SJSA1 (cell line): ENCODE measurements around the gene TEAD3. TPM values are rescaled to one million over a fixed set of nuclear protein-coding genes. Genes with fewer than 3 reads are reported as not detected.
A peak's percentile ranks its signal among the peaks of the same experiment; 100 is the strongest.

Source experiments
- DNase-seq, 2 experiments: peaks; one replicate each; pipeline ENCODE4 v3.0.0-alpha.2; 2015 to 2020; ENCODE audit warnings: low spot score in 2 of 2, low read depth in 1 of 2
- H3K27ac ChIP-seq: fragments of 250-450 bp; sonication (Bioruptor Pico); 2 replicates; pipeline ENCODE4 v1.5.1; 2020; ENCODE audit warnings: mild to moderate bottlenecking, moderate library complexity
- H3K27me3 ChIP-seq: fragments of 250-450 bp; sonication (Bioruptor Pico); replicated peaks from 2 replicates; pipeline ENCODE4 v1.5.1; 2020; ENCODE audit warnings: mild to moderate bottlenecking, moderate library complexity
- H3K36me3 ChIP-seq: fragments of 250-450 bp; sonication (Bioruptor Pico); 2 replicates; pipeline ENCODE4 v1.5.1; 2020; ENCODE audit warnings: mild to moderate bottlenecking
- H3K4me1 ChIP-seq: fragments of 250-450 bp; sonication (Bioruptor Pico); replicated peaks from 2 replicates; pipeline ENCODE4 v1.6.1; 2021; ENCODE audit warnings: mild to moderate bottlenecking
- H3K4me3 ChIP-seq: fragments of 250-450 bp; sonication (Bioruptor Pico); 2 replicates; pipeline ENCODE4 v1.5.1; 2020; ENCODE audit warnings: mild to moderate bottlenecking
- H3K9me3 ChIP-seq: fragments of 250-450 bp; sonication (Bioruptor Pico); replicated peaks from 2 replicates; pipeline ENCODE4 v1.5.1; 2020; ENCODE audit warnings: mild to moderate bottlenecking
- total RNA-seq: library from RNA; depleted of rRNA; stranded (reverse); fragments of >200 nt; shearing (Covaris generic); gene quantifications from 2 replicates; pipeline ENCODE4 v1.2.3, GENCODE V29; 2014

TEAD3 gene
- total RNA-seq, 1 experiment from 2014 or later: 24.4 TPM

GRCh38 chr6:35506536-35506935 lies 9.7 kb upstream of the TEAD3 start:
- Histone ChIP-seq H3K36me3 (no peaks in the 10 kb centered on the region), H3K9me3 (no peaks in the 10 kb centered on the region), H3K27me3 (no peaks in the 10 kb centered on the region), H3K27ac (no peak overlapping the region), H3K4me1 (no peaks in the 10 kb centered on the region), H3K4me3 (no peak overlapping the region)
- no peak for DNase-seq

DNA sequence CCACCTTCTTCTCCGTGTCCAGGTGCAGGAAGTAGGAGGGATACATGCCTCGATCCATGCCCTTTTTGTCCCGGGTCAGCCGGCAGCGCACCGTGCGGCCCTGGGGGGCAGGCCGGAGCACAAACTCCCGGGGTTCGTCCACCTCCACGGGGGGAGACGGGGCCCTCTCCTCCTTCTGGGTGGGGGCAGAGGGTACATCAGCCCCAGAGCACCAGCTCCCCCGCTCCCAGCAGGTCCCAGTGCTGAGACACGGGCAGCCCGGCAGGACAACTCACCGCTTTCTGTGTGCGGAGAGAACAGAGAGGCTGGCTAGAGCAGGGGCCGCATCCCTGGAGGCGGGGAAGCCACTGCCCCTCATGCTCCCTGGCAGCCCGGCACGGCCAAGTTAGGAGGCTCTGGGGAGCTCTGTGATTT lies 9.1 kb upstream of the TEAD3 start:
- Histone ChIP-seq H3K4me3 (no peak overlapping the region), H3K27me3 (no peaks in the 10 kb centered on the region), H3K27ac (no peak overlapping the region), H3K9me3 (no peaks in the 10 kb centered on the region), H3K36me3 (no peaks in the 10 kb centered on the region), H3K4me1 (no peaks in the 10 kb centered on the region)
- no peak for DNase-seq

DNA sequence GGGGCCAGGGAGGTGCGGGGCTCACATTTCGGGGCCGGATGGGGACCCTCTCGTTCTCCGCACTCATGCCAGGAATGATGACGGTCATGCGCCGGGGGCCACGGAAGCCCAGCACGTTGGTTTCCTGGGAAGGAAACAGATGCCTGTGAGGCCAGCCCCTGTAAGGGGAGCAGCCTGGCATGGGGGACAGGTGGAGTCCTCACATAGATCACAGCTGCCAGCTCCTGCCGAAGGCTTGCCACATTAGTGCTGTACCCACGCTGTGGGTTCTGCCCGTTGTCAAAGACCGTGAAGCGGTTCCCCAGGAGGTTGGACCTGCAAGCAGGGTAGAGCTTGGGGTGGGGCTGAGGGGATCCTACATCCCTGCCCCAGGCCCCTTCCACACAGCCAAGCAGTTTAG lies 6.7 kb upstream of the TEAD3 start:
- Histone ChIP-seq H3K4me1 (no peaks in the 10 kb centered on the region; the same call in 1 of the 2 replicates), H3K4me3 (no peak overlapping the region), H3K36me3 (no peaks in the 10 kb centered on the region), H3K27ac (no peak overlapping the region), H3K9me3 (no peaks in the 10 kb centered on the region), H3K27me3 (no peaks in the 10 kb centered on the region)
- DNase-seq: no peak

- H3K9me3 ChIP-seq: no peaks in the 10 kb centered on the region
- no peak overlapping the region for H3K4me3 ChIP-seq
- DNase-seq: no peak
- H3K36me3 ChIP-seq: peaks cover 5% of the 10 kb centered on the region
- peaks cover 13% of the 10 kb centered on the region for H3K4me1 ChIP-seq
- H3K27me3 ChIP-seq: no peaks in the 10 kb centered on the region
- H3K27ac ChIP-seq: no peak overlapping the region
Observed at GRCh38 chr6:35501784-35502183, 4.9 kb upstream of the TEAD3 start.

DNA sequence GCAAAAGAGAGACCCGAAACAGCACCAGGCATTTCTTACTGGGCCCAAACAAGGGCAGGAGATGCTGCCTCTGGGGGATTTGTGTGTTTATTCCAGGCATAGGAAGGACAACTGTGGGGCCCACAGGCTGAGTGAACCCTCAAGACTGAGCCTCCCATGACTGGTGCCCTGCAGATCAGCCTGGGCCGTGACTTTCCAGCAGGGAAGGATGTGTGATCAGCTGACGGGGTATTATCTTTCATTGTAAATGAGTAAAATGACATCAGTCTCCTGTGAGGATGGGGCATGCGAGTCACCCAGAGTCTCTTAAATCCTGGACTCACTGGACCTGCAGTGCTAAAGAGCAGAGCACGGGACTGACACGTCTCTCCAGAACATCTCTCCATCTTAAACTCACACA lies 3.9 kb upstream of the TEAD3 start:
- Histone ChIP-seq H3K4me1 (peaks cover 18% of the 10 kb centered on the region), H3K9me3 (no peaks in the 10 kb centered on the region), H3K27ac (no peak overlapping the region), H3K4me3 (no peak overlapping the region), H3K27me3 (no peaks in the 10 kb centered on the region), H3K36me3 (peaks cover 9% of the 10 kb centered on the region)
- DNase-seq: no peak

GRCh38 chr6:35499372-35499771 lies 2.5 kb upstream of the TEAD3 start:
- no peak overlapping the region for H3K27ac ChIP-seq
- no peaks in the 10 kb centered on the region for H3K27me3 ChIP-seq
- no peaks in the 10 kb centered on the region for H3K9me3 ChIP-seq
- H3K4me3 ChIP-seq: no peak overlapping the region
- peaks cover 32% of the 10 kb centered on the region for H3K4me1 ChIP-seq
- DNase-seq: no peak
- H3K36me3 ChIP-seq: peaks cover 9% of the 10 kb centered on the region

GRCh38 chr6:35498422-35499067 lies 1.7 kb upstream of the TEAD3 start:
- no peak for DNase-seq
- Histone ChIP-seq H3K4me1 (peaks cover 40% of the 10 kb centered on the region), H3K36me3 (peaks cover 14% of the 10 kb centered on the region), H3K27me3 (no peaks in the 10 kb centered on the region), H3K27ac (no peak overlapping the region), H3K9me3 (no peaks in the 10 kb centered on the region), H3K4me3 (peak overlapping the region; percentile 84)

- H3K27ac ChIP-seq: peak overlapping the region; percentile 76
- peaks cover 48% of the 10 kb centered on the region for H3K4me1 ChIP-seq
- peaks cover 19% of the 10 kb centered on the region for H3K36me3 ChIP-seq
- peak; percentile 67 to 68 for DNase-seq
- H3K4me3 ChIP-seq: peak overlapping the region; percentile 84
- no peaks in the 10 kb centered on the region for H3K27me3 ChIP-seq
- H3K9me3 ChIP-seq: no peaks in the 10 kb centered on the region
Observed at GRCh38 chr6:35497571-35498421, 917 bp upstream of the TEAD3 start.

GRCh38 chr6:35496036-35496840 lies 641 bp downstream of the TEAD3 start:
- H3K4me1 ChIP-seq: peaks cover 63% of the 10 kb centered on the region
- H3K36me3 ChIP-seq: peaks cover 19% of the 10 kb centered on the region
- peak in 1 of 2 experiments; percentile 66 for DNase-seq
- no peaks in the 10 kb centered on the region for H3K9me3 ChIP-seq
- H3K27me3 ChIP-seq: no peaks in the 10 kb centered on the region
- peak overlapping the region; percentile 50 for H3K27ac ChIP-seq
- peak overlapping the region; percentile 84 for H3K4me3 ChIP-seq

DNA sequence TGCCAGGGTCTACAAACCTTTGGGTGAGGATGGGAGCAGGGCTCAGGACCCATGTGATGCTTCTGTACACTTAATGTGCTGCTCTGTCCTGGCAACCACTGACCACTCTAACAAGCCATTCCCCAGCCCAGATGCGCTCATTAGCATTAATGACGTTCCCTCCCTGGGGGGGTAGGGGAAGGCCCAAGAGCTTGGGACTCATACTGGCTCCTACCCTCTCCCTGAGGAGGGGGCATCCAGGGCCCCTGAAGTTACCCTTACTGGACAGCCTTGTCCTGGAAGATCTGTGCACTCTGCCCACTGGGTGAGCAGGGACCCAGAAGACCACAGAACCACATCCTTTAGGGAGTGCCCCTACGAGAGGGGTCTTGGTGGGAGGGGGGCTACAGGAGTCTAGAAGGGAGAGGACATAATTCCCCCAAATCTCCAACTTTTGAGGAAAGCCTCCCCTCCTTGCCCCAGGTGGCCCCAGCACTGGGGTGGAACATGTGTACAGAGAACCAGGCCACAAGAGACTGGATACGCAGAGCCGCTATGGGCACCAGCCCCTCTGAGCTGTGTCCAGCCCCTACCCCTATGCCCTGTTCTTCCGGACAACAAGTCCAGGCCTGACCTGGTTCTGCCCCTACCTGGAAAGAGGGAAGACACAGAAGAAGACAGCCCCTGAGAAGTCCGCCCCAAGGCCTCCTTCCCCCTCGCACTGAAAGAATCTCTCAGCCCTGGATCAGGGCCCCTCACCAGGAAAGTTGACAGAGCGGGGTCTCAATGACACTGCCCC lies 1.4 kb downstream of the TEAD3 start:
- H3K4me1 ChIP-seq: peaks cover 71% of the 10 kb centered on the region
- H3K4me3 ChIP-seq: peak overlapping the region; percentile 84
- H3K9me3 ChIP-seq: no peaks in the 10 kb centered on the region
- peaks cover 19% of the 10 kb centered on the region for H3K36me3 ChIP-seq
- H3K27ac ChIP-seq: peak overlapping the region; percentile 50
- no peaks in the 10 kb centered on the region for H3K27me3 ChIP-seq
- DNase-seq: no peak

DNA sequence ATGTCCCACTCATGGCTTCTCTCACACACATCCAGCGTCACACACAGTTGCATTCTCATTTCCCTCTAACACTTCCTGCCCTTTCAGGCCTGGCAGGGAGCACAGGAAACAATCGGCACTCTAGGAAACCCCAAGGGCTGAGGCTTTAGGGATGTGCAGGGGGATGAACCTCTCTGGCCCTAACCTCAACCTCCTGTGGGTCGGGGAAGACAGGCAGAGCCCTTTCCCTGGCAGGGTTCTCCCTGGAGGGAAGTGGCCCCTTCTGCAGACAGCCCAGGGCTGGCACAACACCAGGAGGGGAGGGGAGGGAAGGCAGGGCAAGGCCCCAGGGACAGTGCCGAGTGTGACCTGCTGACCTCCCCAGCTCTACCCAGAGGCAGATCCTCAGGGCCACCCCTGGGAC lies 2.7 kb downstream of the TEAD3 start:
- peaks cover 19% of the 10 kb centered on the region for H3K36me3 ChIP-seq
- no peaks in the 10 kb centered on the region for H3K27me3 ChIP-seq
- DNase-seq: no peak
- no peak overlapping the region for H3K27ac ChIP-seq
- H3K9me3 ChIP-seq: no peaks in the 10 kb centered on the region
- peaks cover 84% of the 10 kb centered on the region for H3K4me1 ChIP-seq
- no peak overlapping the region for H3K4me3 ChIP-seq

DNA sequence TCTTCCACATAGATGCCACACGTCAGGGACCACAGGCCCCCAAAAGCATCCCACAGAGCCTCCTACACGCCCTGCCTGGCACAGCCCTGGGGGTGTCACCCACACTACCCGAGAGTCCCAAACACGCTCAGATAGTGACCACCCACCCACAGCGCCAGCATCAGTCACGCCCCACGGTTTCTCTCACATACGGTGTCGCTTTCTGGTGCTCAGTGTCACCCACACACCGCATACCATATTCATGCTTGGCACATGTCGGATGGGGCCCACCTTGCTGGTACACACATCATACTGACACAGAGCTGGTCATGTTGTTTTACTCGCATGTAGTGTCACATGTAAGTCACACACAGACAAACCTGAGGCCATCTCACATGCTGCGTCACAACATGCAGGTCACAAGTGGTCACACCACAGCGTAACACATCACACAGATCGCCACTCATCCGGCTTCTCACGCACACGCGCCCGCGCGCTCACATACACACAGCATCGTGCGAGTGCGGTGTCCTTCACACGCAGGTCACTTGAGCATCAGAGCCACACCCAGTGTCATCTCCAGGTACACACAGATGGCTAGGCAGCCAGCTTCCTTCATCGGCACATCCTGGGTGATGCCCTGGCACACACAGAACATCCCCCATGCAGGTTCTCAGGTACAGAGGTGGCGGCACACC lies 3.4 kb downstream of the TEAD3 start:
- H3K36me3 ChIP-seq: peaks cover 19% of the 10 kb centered on the region
- DNase-seq: no peak
- no peak overlapping the region for H3K4me3 ChIP-seq
- H3K4me1 ChIP-seq: peaks cover 91% of the 10 kb centered on the region
- no peaks in the 10 kb centered on the region for H3K27me3 ChIP-seq
- no peaks in the 10 kb centered on the region for H3K9me3 ChIP-seq
- H3K27ac ChIP-seq: no peak overlapping the region

GRCh38 chr6:35492974-35493284 lies 4.0 kb downstream of the TEAD3 start:
- H3K4me3 ChIP-seq: no peak overlapping the region
- H3K4me1 ChIP-seq: peaks cover 92% of the 10 kb centered on the region
- H3K36me3 ChIP-seq: peaks cover 19% of the 10 kb centered on the region
- no peak overlapping the region for H3K27ac ChIP-seq
- no peaks in the 10 kb centered on the region for H3K9me3 ChIP-seq
- no peaks in the 10 kb centered on the region for H3K27me3 ChIP-seq
- no peak for DNase-seq
